HCT116 (cell line): ENCODE data around the gene GNG10. TPM values are rescaled to one million over a fixed set of nuclear protein-coding genes. Genes with fewer than 3 reads are reported as not detected.
A peak's percentile ranks its signal among the peaks of the same experiment; 100 is the strongest.

Experiments
- ATAC-seq: fragments of 200-7000 bp; cut with Tn5 transposase; 2 replicates; pipeline ENCODE4 v1.9.1; 2020; ENCODE audit warnings: mild to moderate bottlenecking, moderate library complexity
- BruUV-seq: library from RNA; stranded (reverse); fragments of 400-500 nt; replicated peaks from 2 replicates; lab custom pipeline; 2021; lab: Mats Ljungman, UMichigan
- CTCF ChIA-PET: fragments of 300-600 bp; sonication (Branson Sonifier 250); formaldehyde crosslinking; loops from one replicate; lab custom pipeline; 2021; ENCODE audit warnings: antibody characterized with exemption; lab: Charles Lee
- POLR2A ChIA-PET: fragments of 300-600, 350-600 bp; sonication (Branson Sonifier 250); formaldehyde crosslinking; loops from one replicate; lab custom pipeline; 2021; ENCODE audit warnings: antibody characterized with exemption; lab: Charles Lee
- RAD21 ChIA-PET, 2 experiments: fragments of 300-600 bp; sonication (Branson Sonifier 250); formaldehyde crosslinking; loops; one replicate each; lab custom pipeline; 2023; ENCODE audit warnings: low total read pairs in 2 of 2; ENCODE audit not compliant: uncharacterized antibody in 2 of 2, unreplicated experiment in 2 of 2, low non-redundant PET in 1 of 2; lab: Charles Lee
- DNase-seq: peaks from one replicate; pipeline ENCODE4 v3.0.0-alpha.2; 2010; ENCODE audit warnings: low read depth, low spot score
- H2AFZ ChIP-seq: fragments of 200-600 bp; shearing (Covaris generic), sonication (generic); 2 replicates; pipeline ENCODE4 v1.6.1; 2017; ENCODE audit warnings: low read depth, mixed run types, mixed read lengths, antibody characterized with exemption, low read length; ENCODE audit not compliant: poor library complexity, severe bottlenecking
- H3K27ac ChIP-seq: 2 replicates; pipeline ENCODE4 v1.5.1; 2012; ENCODE audit warnings: low read depth, low read length
- H3K27me3 ChIP-seq: fragments of 200-600 bp; sonication (generic); 2 replicates; pipeline ENCODE4 v1.6.1; 2016; ENCODE audit warnings: mixed run types, low read length, mixed read lengths; ENCODE audit not compliant: insufficient read depth
- H3K36me3 ChIP-seq, 2 experiments: fragments of 200-500 bp in 1 of 2; fragments of 200-600 bp in 1 of 2; sonication (Bioruptor generic) in 1 of 2; sonication (generic) in 1 of 2; 2 replicates each; pipeline versions ENCODE4 v1.5.1 to v1.6.1; 2014 to 2016; ENCODE audit warnings: low read length in 2 of 2, inconsistent platforms in 1 of 2, mixed read lengths in 1 of 2, mixed run types in 1 of 2; ENCODE audit not compliant: insufficient read depth in 2 of 2, control insufficient read depth in 1 of 2
- H3K4me1 ChIP-seq, 2 experiments: fragments of 200-600 bp in 1 of 2; sonication (generic) in 1 of 2; 2 replicates each; pipeline versions ENCODE4 v1.5.1 to v1.6.1; 2012 to 2017; ENCODE audit warnings: low read length in 2 of 2, inconsistent platforms in 1 of 2, mild to moderate bottlenecking in 1 of 2, mixed read lengths in 1 of 2, mixed run types in 1 of 2, moderate library complexity in 1 of 2; ENCODE audit not compliant: insufficient read depth in 2 of 2, control insufficient read depth in 1 of 2
- H3K4me2 ChIP-seq: fragments of 200-600 bp; sonication (generic); 2 replicates; pipeline ENCODE4 v1.6.1; 2017; ENCODE audit warnings: mixed run types, low read length, mixed read lengths
- H3K4me3 ChIP-seq, 2 experiments: fragments of 200-600 bp in 1 of 2; sonication (generic) in 1 of 2; replicated peaks in 1 of 2; 2 replicates each; pipeline ENCODE4 v1.5.1; 2011 to 2016; ENCODE audit warnings: low read length in 2 of 2, control low read depth in 1 of 2, low read depth in 1 of 2, mild to moderate bottlenecking in 1 of 2, mixed read lengths in 1 of 2, mixed run types in 1 of 2
- H3K79me2 ChIP-seq: fragments of 200-600 bp; sonication (generic); 2 replicates; pipeline ENCODE4 v1.6.1; 2017; ENCODE audit warnings: mild to moderate bottlenecking, mixed run types, low read length, moderate library complexity, mixed read lengths; ENCODE audit not compliant: insufficient read depth
- H3K9ac ChIP-seq: fragments of 200-600 bp; sonication (generic); 2 replicates; pipeline ENCODE4 v1.6.1; 2016; ENCODE audit warnings: low read length, mixed read lengths
- H3K9me2 ChIP-seq: fragments of 200-600 bp; sonication (generic), shearing (Covaris generic); 2 replicates; pipeline ENCODE4 v1.6.1; 2017; ENCODE audit warnings: mixed run types, mild to moderate bottlenecking, moderate library complexity; ENCODE audit not compliant: insufficient read depth
- H3K9me3 ChIP-seq, 2 experiments: fragments of 200-500 bp in 1 of 2; fragments of 200-600 bp in 1 of 2; sonication (Bioruptor generic) in 1 of 2; sonication (generic) in 1 of 2; 2 replicates each; pipeline ENCODE4 v1.6.1; 2014 to 2017; ENCODE audit warnings: low read length in 2 of 2, mixed read lengths in 2 of 2, inconsistent platforms in 1 of 2, low read depth in 1 of 2, mild to moderate bottlenecking in 1 of 2, mixed run types in 1 of 2, moderate library complexity in 1 of 2; ENCODE audit not compliant: control insufficient read depth in 1 of 2, insufficient read depth in 1 of 2
- H4K20me1 ChIP-seq: fragments of 200-600 bp; sonication (generic), shearing (Covaris generic); 2 replicates; pipeline ENCODE4 v1.6.1; 2017; ENCODE audit warnings: mixed run types, mild to moderate bottlenecking, moderate library complexity; ENCODE audit not compliant: insufficient read depth
- CTCF ChIP-seq, 3 experiments: fragments of 200-600 bp in 1 of 3; sonication (generic) in 1 of 3; IDR thresholded peaks in 2 of 3; conservative IDR thresholded peaks in 1 of 3; 2 replicates each; pipeline ENCODE4 v1.5.1; 2012 to 2017; ENCODE audit warnings: low read depth in 2 of 3, low read length in 2 of 3, antibody characterized with exemption in 1 of 3, borderline replicate concordance in 1 of 3, control low read depth in 1 of 3, mild to moderate bottlenecking in 1 of 3, mixed read lengths in 1 of 3, mixed run types in 1 of 3, moderate library complexity in 1 of 3; ENCODE audit not compliant: insufficient read depth in 1 of 3
- POLR2A ChIP-seq: IDR thresholded peaks from 2 replicates; pipeline ENCODE4 v1.7.0; 2011; ENCODE audit warnings: borderline replicate concordance; ENCODE audit not compliant: insufficient read depth, insufficient read length; ENCODE audit errors: extremely low read depth
- POLR2AphosphoS5 ChIP-seq: IDR thresholded peaks from 2 replicates; pipeline ENCODE4 v1.6.1; 2011; ENCODE audit warnings: mild to moderate bottlenecking, low read depth, low read length, moderate library complexity
- RAD21 ChIP-seq: IDR thresholded peaks from 2 replicates; pipeline ENCODE4 v1.6.1; 2012; ENCODE audit warnings: low read depth, mild to moderate bottlenecking
- ZFX ChIP-seq: fragments of 450-650 bp; IDR thresholded peaks from 2 replicates; pipeline ENCODE4 v1.6.1; 2017
- ZNF274 ChIP-seq: fragments of 200-500 bp; sonication (Bioruptor generic); IDR thresholded peaks from 2 replicates; pipeline ENCODE4 v1.6.1; 2014; ENCODE audit warnings: mild to moderate bottlenecking, low read depth, low read length, inconsistent platforms
- intact Hi-C: fragments of 100-400 bp; cut with micrococcal nuclease; formaldehyde crosslinking; loops from 2 replicates; pipeline ENCODE4 v1.10.0; 2022
- total RNA-seq: library from RNA; stranded (reverse); gene quantifications from one replicate; pipeline ENCODE4 v1.2.1, GENCODE V29; 2021; ENCODE audit not compliant: unreplicated experiment
- TF ChIP-seq, protein P1 (sequence below): IDR thresholded peaks from 2 replicates; pipeline ENCODE4 v1.6.1; 2012; ENCODE audit warnings: low read depth
- TF ChIP-seq, protein P2 (sequence below): IDR thresholded peaks from 2 replicates; pipeline ENCODE4 v1.6.1; 2012

Gene GNG10
- total RNA-seq, 1 experiment from 2014 or later, result 46.8 TPM

- H3K79me2 ChIP-seq, result no peaks in the 10 kb centered on the region
- H3K4me2 ChIP-seq, result peak overlapping the region; percentile 10; the same call in 1 of the 2 replicates
- H3K9me3 ChIP-seq, result no peaks in the 10 kb centered on the region
- TF ChIP-seq CTCF (IDR thresholded peaks at IDR 0.05 in 2 of 3, conservative IDR thresholded peaks at IDR 0.05 in 1 of 3; ENCODE audit: borderline replicate concordance in 1 of 3, insufficient read depth in 1 of 3, low read depth in 2 of 3, low read length in 2 of 3) (peak; percentile 39 to 57 (median 54); a peak in 5 of 6 replicates), RAD21 (peak; percentile 68), POLR2AphosphoS5 (no peak)
- no peaks in the 10 kb centered on the region for H3K36me3 ChIP-seq
- H3K27me3 ChIP-seq, result no peaks in the 10 kb centered on the region
- H3K9ac ChIP-seq, result no peak overlapping the region
- ChIA-PET CTCF (interaction anchor here (0.5 to 3.6 kb wide), 7 partner anchors 9 to 383 kb away, joined by 3 to 16 read pairs (median 3); partner anchors contain the start of gene PTGR1), RAD21 (no interaction called here), POLR2A (no interaction called here)
- no peak overlapping the region for H3K4me3 ChIP-seq
- no TSS peak for BruUV-seq
- H3K27ac ChIP-seq, result no peak overlapping the region
- intact Hi-C loops, result loop anchor here (1.0 to 10.0 kb wide), 3 partner anchors 19 to 1057 kb away; no protein-coding TSS in a partner anchor
- ATAC-seq (peak; percentile 74), DNase-seq (peak; percentile 24)
- H3K4me1 ChIP-seq, result peaks cover 0 to 4% of the 10 kb centered on the region in 2 experiments; a peak in 1 of 4 replicates
- no peak overlapping the region for H2AFZ ChIP-seq
- H3K9me2 ChIP-seq, result no peaks in the 10 kb centered on the region
- H4K20me1 ChIP-seq, result no peaks in the 10 kb centered on the region
Measured at GRCh38 chr9:111691672-111692329, 30.4 kb downstream of the GNG10 start.

GRCh38 chr9:111696796-111697195 is 35.4 kb downstream of the GNG10 start:
- Histone ChIP-seq H3K36me3 (no peaks in the 10 kb centered on the region), H2AFZ (no peak overlapping the region), H3K79me2 (no peaks in the 10 kb centered on the region), H3K4me3 (no peak overlapping the region), H3K27me3 (no peaks in the 10 kb centered on the region), H3K9ac (no peak overlapping the region), H3K9me3 (no peaks in the 10 kb centered on the region), H3K4me2 (no peak overlapping the region), H3K9me2 (no peaks in the 10 kb centered on the region), H3K27ac (no peak overlapping the region), H3K4me1 (no peaks in the 10 kb centered on the region), H4K20me1 (no peaks in the 10 kb centered on the region)
- ATAC-seq, result no peak
- no TSS peak for BruUV-seq
- CTCF ChIA-PET, result no interaction called here
- TF ChIP-seq, protein P1, sequence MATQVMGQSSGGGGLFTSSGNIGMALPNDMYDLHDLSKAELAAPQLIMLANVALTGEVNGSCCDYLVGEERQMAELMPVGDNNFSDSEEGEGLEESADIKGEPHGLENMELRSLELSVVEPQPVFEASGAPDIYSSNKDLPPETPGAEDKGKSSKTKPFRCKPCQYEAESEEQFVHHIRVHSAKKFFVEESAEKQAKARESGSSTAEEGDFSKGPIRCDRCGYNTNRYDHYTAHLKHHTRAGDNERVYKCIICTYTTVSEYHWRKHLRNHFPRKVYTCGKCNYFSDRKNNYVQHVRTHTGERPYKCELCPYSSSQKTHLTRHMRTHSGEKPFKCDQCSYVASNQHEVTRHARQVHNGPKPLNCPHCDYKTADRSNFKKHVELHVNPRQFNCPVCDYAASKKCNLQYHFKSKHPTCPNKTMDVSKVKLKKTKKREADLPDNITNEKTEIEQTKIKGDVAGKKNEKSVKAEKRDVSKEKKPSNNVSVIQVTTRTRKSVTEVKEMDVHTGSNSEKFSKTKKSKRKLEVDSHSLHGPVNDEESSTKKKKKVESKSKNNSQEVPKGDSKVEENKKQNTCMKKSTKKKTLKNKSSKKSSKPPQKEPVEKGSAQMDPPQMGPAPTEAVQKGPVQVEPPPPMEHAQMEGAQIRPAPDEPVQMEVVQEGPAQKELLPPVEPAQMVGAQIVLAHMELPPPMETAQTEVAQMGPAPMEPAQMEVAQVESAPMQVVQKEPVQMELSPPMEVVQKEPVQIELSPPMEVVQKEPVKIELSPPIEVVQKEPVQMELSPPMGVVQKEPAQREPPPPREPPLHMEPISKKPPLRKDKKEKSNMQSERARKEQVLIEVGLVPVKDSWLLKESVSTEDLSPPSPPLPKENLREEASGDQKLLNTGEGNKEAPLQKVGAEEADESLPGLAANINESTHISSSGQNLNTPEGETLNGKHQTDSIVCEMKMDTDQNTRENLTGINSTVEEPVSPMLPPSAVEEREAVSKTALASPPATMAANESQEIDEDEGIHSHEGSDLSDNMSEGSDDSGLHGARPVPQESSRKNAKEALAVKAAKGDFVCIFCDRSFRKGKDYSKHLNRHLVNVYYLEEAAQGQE, result no peak
- TF ChIP-seq POLR2A, result no peak
- TF ChIP-seq, protein P2, sequence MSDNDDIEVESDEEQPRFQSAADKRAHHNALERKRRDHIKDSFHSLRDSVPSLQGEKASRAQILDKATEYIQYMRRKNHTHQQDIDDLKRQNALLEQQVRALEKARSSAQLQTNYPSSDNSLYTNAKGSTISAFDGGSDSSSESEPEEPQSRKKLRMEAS, result no peak
- TF ChIP-seq ZFX, result no peak
- no peak for TF ChIP-seq POLR2AphosphoS5
- TF ChIP-seq ZNF274, result no peak
- no peak for TF ChIP-seq CTCF (IDR thresholded peaks at IDR 0.05 in 2 of 3, conservative IDR thresholded peaks at IDR 0.05 in 1 of 3; ENCODE audit: borderline replicate concordance in 1 of 3, insufficient read depth in 1 of 3, low read depth in 2 of 3, low read length in 2 of 3)
- no peak for DNase-seq
- RAD21 ChIA-PET, result no interaction called here
- POLR2A ChIA-PET, result no interaction called here
- intact Hi-C loops, result loop anchor here (10.0 kb wide), 1 partner anchor 1062 kb away; no protein-coding TSS in a partner anchor
